ENCODE data around the gene FHOD3.

The FHOD3 gene

DNA sequence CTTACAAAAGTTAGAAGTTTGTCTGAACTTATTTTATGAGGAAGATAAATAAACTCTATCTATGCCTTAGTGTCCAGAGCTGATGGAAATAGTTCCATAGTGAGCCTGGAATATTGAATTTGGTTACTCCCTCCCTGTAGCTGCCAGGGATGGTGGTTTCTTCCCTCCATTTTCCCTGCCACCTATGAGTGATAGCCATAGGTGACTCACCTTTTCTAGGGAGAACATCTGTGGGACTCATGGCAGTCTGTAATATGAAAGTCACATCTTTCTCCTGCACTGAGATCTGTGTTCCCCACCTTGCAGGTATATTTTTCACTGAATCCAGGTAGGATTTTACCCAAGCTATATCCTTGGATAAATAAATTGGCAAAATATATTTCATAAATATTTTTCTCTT is 382.5 kb downstream of the FHOD3 start:
- TF ChIP-seq, protein P1, sequence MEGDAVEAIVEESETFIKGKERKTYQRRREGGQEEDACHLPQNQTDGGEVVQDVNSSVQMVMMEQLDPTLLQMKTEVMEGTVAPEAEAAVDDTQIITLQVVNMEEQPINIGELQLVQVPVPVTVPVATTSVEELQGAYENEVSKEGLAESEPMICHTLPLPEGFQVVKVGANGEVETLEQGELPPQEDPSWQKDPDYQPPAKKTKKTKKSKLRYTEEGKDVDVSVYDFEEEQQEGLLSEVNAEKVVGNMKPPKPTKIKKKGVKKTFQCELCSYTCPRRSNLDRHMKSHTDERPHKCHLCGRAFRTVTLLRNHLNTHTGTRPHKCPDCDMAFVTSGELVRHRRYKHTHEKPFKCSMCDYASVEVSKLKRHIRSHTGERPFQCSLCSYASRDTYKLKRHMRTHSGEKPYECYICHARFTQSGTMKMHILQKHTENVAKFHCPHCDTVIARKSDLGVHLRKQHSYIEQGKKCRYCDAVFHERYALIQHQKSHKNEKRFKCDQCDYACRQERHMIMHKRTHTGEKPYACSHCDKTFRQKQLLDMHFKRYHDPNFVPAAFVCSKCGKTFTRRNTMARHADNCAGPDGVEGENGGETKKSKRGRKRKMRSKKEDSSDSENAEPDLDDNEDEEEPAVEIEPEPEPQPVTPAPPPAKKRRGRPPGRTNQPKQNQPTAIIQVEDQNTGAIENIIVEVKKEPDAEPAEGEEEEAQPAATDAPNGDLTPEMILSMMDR (IDR thresholded peaks at IDR 0.05; ENCODE audit: low read depth, low read length) = no peak
- no peak overlapping the region for H3K4me3 ChIP-seq (ENCODE audit: low read depth, low read length)

DNA sequence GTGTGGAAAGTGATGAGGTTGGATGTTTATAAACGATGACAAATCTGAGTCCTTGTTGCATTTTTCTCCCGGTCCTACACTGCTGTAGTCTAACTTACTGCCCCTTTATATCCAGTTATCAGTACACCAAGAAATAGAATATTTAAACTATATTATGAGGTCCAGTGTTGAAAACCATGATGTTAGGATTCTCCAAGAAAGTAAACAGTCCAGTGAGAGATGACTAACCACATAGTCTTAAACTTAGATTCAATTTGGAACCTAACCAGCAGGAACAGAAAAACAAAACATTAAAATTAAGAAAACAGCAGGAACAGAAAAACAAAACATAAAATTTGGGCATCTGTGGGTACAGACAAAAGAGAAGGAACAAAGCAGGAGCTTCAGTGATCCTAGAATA is 388.1 kb downstream of the FHOD3 start:
- TF ChIP-seq, protein P1 (IDR thresholded peaks at IDR 0.05; ENCODE audit: low read depth, low read length) = no peak

DNA sequence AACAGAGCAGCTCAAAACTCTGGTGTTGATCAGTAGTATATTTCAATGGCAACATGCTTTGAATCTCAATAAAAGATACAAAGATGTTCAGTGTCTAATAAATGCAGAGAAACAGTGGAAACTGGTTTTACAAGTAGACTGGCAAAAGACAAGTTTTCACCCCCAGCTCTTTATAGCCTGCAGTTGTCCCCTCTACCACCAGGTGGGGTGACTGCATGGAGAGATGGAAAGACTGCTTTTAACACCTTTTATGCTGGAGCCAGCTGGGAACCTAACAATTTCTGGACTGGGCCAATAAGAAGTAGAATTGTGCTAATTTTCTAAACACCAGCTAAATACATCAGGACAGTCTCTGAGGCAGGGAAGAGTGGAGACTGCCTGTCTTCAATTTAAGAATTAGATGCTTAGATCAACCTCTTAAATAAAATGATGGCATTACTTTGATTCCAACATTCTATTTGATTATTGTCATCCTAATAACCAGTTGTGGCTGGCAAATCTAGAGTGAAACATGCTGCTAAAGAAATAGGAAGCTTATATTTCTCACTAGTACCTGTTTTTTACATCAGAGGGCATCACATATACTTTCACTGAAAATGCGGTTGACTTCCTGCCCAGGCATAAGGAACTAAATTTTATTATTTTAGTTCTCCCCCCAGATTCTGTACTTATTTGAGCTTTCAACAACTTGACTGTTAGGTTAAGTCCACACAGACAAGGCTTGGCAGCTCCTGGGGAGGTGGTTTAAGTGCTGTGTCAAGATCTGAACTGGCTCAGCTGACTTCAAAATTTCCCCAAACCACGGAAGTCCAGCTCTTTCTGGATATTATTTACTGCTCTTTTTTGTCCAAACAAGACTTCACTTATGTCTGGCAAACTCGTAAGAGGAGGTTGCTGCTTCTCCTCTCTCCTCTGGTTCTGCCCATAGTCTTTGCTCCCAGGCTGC is 390.8 kb downstream of the FHOD3 start:
- TF ChIP-seq, protein P1 (IDR thresholded peaks at IDR 0.05; ENCODE audit: low read depth, low read length) = peak; percentile 90
- H3K4me3 ChIP-seq (ENCODE audit: low read depth, low read length) = no peak overlapping the region

More for the DNA sequence above, 388.1 kb downstream of the FHOD3 start:
- H3K4me3 ChIP-seq (ENCODE audit: low read depth, low read length) = no peak overlapping the region

DNA sequence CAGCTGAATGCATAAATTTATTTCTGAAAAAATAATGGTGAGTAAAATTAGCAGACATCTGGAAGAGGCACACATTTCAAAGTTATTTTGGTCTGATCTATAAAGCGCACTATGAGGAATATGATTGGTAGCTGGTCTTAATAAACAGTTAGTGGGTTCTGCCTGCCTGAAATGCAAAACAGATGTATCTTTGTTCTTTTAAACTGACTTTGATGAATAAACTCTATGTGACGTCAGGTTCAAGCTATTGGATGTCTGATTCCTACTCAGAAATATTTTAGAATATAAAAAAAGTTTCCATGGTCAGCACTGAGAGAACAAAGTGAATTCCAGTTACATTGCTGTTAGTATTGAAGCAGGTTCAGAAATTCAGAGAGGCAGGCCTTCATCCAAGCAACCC is 394.9 kb downstream of the FHOD3 start:
- TF ChIP-seq, protein P1 (IDR thresholded peaks at IDR 0.05; ENCODE audit: low read depth, low read length) = no peak
- H3K4me3 ChIP-seq (ENCODE audit: low read depth, low read length) = peak overlapping the region; percentile 87

DNA sequence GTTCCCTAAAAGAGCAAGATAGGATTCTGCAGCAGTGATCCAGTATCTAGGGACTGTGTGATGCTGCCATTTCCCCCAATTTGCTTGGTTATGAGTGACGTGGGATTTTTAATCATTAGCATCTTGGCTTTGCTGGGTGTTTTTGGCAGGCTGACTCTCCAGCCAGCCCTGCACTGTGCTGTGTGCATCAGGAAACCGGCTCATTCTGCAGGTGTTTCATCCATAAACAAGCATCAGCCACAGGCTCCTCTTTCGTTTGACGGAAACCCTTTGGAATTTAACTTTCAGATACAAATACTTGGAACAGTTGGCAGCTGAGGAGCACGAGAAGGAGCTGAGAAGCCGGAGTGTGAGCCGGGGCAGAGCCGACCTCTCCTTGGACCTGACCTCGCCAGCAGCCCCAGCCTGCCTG is 395.4 kb downstream of the FHOD3 start:
- TF ChIP-seq, protein P1 (IDR thresholded peaks at IDR 0.05; ENCODE audit: low read depth, low read length) = no peak
- H3K4me3 ChIP-seq (ENCODE audit: low read depth, low read length) = peak overlapping the region; percentile 87

DNA sequence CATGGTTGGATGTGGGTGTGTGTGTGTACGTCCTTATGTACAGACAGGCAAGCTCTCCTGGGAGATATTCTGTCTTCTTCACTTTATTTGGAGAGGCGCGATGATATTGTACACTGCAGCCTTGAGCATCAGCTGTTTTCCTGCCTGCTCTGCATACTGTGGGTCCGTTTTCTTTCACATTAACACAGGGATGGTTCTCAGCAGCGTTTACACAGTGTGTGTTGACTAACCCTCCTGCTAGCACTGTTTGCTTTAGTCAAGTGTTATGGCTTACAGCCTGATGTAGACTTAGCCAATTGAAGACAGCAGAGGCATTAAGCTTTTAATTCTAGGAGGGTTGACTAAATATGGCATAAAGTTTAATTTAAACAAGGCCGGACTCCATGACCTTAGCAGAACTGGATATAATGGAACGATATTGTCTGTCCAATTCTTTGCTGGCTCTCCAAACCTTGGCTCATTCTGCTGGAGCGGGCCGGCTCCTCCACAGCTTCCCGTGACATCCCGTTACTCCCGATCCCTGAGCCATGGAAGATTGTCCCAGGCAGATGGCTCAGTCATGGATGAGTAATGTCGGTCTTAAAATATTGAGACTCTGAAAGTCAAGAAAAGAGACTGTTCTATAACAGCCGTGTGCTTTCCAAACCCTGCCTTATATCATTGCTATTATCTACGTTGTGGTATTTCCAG is 396.6 kb downstream of the FHOD3 start:
- H3K4me3 ChIP-seq (ENCODE audit: low read depth, low read length) = peak overlapping the region; percentile 87
- TF ChIP-seq, protein P1 (IDR thresholded peaks at IDR 0.05; ENCODE audit: low read depth, low read length) = no peak

DNA sequence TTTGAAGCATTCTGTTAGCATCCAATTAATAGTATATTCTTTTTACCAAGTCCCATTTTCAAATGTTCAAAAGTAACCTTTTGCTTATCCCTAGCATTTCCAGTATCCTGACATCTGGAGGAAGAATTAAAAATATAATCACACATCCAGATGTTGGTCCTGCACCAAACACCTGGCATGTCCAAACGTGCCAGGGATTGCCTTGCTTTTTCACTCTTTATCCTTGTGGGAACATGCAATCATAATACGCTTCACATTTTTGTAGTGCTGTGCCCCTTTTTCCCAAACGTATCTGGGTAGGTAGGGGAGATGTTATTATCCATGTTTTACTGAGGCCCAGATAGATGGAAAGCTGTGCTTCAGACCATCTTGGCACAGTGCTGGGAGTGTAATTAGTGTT is 398.3 kb downstream of the FHOD3 start:
- TF ChIP-seq, protein P1 (IDR thresholded peaks at IDR 0.05; ENCODE audit: low read depth, low read length) = no peak
- H3K4me3 ChIP-seq (ENCODE audit: low read depth, low read length) = no peak overlapping the region
